ENCODE data around the gene TMEM74B. TPM values are rescaled to one million over a fixed set of nuclear protein-coding genes. Genes with fewer than 3 reads are reported as not detected.

The TMEM74B gene
- total and polyA plus RNA-seq, 9 of the 15 experiments (the other 6 are each of a cell fraction or from before 2014, with no cell fraction given), result 0.24 to 19.0 (median 7.5) TPM

GRCh38 chr20:1160991-1161390, 23.8 kb downstream of the TMEM74B start:
- no TSS peak for BruUV-seq (replicated peaks)
- TF ChIP-seq ZBTB5 (IDR thresholded peaks at IDR 0.05) (no peak), HNRNPUL1 (IDR thresholded peaks at IDR 0.05; ENCODE audit: low read length) (no peak), ZNF512 (tag; IDR thresholded peaks at IDR 0.05) (no peak), ZNF695 (CRISPR knock-in tag; IDR thresholded peaks at IDR 0.05) (no peak), ZNF282 (CRISPR knock-in tag; IDR thresholded peaks at IDR 0.05) (no peak), PHF8 (IDR thresholded peaks at IDR 0.05; ENCODE audit: borderline replicate concordance, low read length) (no peak), XRCC4 (IDR thresholded peaks at IDR 0.05; ENCODE audit: extremely low read depth, insufficient read depth, insufficient read length) (no peak), FIP1L1 (IDR thresholded peaks at IDR 0.05; ENCODE audit: low read depth, low read length, poor library complexity, severe bottlenecking) (no peak), HNRNPLL (IDR thresholded peaks at IDR 0.05; ENCODE audit: low read depth, low read length, poor library complexity, severe bottlenecking) (no peak), ZNF76 (CRISPR knock-in tag; IDR thresholded peaks at IDR 0.05; ENCODE audit: borderline replicate concordance) (no peak), ZKSCAN1 (IDR thresholded peaks at IDR 0.05; ENCODE audit: low read depth, low read length) (no peak), ZNF316 (IDR thresholded peaks at IDR 0.05) (no peak), TFAM (CRISPR knock-in tag; conservative IDR thresholded peaks at IDR 0.05) (no peak), RBM22 (IDR thresholded peaks at IDR 0.05; ENCODE audit: low read depth, low read length, poor library complexity, severe bottlenecking) (no peak), HMGN3 (IDR thresholded peaks at IDR 0.05; ENCODE audit: borderline replicate concordance, extremely low read depth, insufficient read length, low read depth, low read length) (no peak), ZBTB7A (IDR thresholded peaks at IDR 0.05; ENCODE audit: borderline replicate concordance, control insufficient read depth, low read depth, low read length) (no peak), RAD51 (IDR thresholded peaks at IDR 0.05; ENCODE audit: borderline replicate concordance, low read depth) (no peak), HDAC1 (IDR thresholded peaks at IDR 0.05) (no peak), ZNF146 (CRISPR knock-in tag; IDR thresholded peaks at IDR 0.05; ENCODE audit: unreplicated experiment) (no peak)
- TF ChIP-seq, protein P1, sequence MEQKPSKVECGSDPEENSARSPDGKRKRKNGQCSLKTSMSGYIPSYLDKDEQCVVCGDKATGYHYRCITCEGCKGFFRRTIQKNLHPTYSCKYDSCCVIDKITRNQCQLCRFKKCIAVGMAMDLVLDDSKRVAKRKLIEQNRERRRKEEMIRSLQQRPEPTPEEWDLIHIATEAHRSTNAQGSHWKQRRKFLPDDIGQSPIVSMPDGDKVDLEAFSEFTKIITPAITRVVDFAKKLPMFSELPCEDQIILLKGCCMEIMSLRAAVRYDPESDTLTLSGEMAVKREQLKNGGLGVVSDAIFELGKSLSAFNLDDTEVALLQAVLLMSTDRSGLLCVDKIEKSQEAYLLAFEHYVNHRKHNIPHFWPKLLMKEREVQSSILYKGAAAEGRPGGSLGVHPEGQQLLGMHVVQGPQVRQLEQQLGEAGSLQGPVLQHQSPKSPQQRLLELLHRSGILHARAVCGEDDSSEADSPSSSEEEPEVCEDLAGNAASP (IDR thresholded peaks at IDR 0.05), result no peak
- Histone ChIP-seq H3K9me3 (replicated peaks; ENCODE audit: control insufficient read depth, insufficient read depth, low read depth, low read length) (no peaks in the 10 kb centered on the region), H3K9me1 (ENCODE audit: control insufficient read depth, insufficient read depth, low read length) (no peaks in the 10 kb centered on the region), H3K4me1 (replicated peaks in 1 of 2; ENCODE audit: control insufficient read depth in 2 of 2, insufficient read depth in 2 of 2, low read length in 2 of 2) (no peaks in the 10 kb centered on the region), H3K27ac (ENCODE audit: extremely low read depth, low read depth, low read length) (no peak overlapping the region), H3K4me3 (no peak overlapping the region), H3K9ac (ENCODE audit: insufficient read depth in 1 of 2, low read depth in 2 of 2, low read length in 2 of 2) (no peak overlapping the region), H4K20me1 (replicated peaks; ENCODE audit: control insufficient read depth, insufficient read depth, low read length) (no peaks in the 10 kb centered on the region), H2AFZ (ENCODE audit: low read depth, low read length) (no peak overlapping the region), H3K36me3 (ENCODE audit: control insufficient read depth, insufficient read depth, low read length) (peaks cover 59% of the 10 kb centered on the region; the same call in 2 of the 3 replicates), H3K4me2 (ENCODE audit: insufficient read depth, low read length) (no peak overlapping the region), H3K27me3 (ENCODE audit: control insufficient read depth in 2 of 2, insufficient read depth in 2 of 2, low read length in 2 of 2) (no peaks in the 10 kb centered on the region), H3K79me2 (ENCODE audit: control insufficient read depth, insufficient read depth, low read length) (no peaks in the 10 kb centered on the region)
- POLR2A ChIA-PET, result interaction anchor here (0.6 to 0.7 kb wide), 2 partner anchors 14 to 143 kb away, joined by 3 to 5 read pairs; no protein-coding TSS in a partner anchor
- DNase-seq (ENCODE audit: extremely low read depth in 1 of 4, low spot score in 3 of 4) (no peak), ATAC-seq (no peak), FAIRE-seq (no peak)
- in situ Hi-C loops (cut with MboI), result no loop called here
- 97% methylated on average over 6 of the region's 12 CpGs for WGBS (ENCODE audit: insufficient coverage, low coverage, missing lambda C conversion rate)
- CTCF ChIA-PET (ENCODE audit: low intra/inter-chr PET ratio), result no interaction called here
- intact Hi-C loops (cut with micrococcal nuclease), result no loop called here

All from K562 (cell line).